Endometrium (tissue), 2 donors: ENCODE results near the gene VPS51.

Source experiments
- FAIRE-seq: peaks from 2 replicates; lab custom pipeline; 2012; peaks lifted over from hg19 to GRCh38; lab: Jason Lieb, UNC
- donor health status: control.
- donor health status: control.

VPS51 gene

GRCh38 chr11:65072631-65072966 lies 23.4 kb upstream of the VPS51 start:
- FAIRE-seq: no peak

GRCh38 chr11:65077451-65077850 lies 18.6 kb upstream of the VPS51 start:
- no peak for FAIRE-seq

GRCh38 chr11:65078151-65078550 lies 17.9 kb upstream of the VPS51 start:
- no peak for FAIRE-seq

- FAIRE-seq: no peak
Measured at GRCh38 chr11:65078786-65079342, 17.1 kb upstream of the VPS51 start.

- no peak for FAIRE-seq
Measured at GRCh38 chr11:65083134-65083833, 12.7 kb upstream of the VPS51 start.

- FAIRE-seq: peak; percentile 82
Measured at GRCh38 chr11:65083834-65084597, 12.0 kb upstream of the VPS51 start, which contains the start of the genes CDCA5 and ZFPL1. CDCA5 (minus strand) TSS chr11:65084040; CDS start chr11:65083978, 62 bp downstream. ZFPL1 (plus strand) TSS chr11:65084222; CDS start chr11:65084699, 477 bp downstream.

- no peak for FAIRE-seq
Measured at GRCh38 chr11:65084598-65085375, 11.2 kb upstream of the VPS51 start.

GRCh38 chr11:65085446-65085845 lies 10.6 kb upstream of the VPS51 start:
- FAIRE-seq: no peak

GRCh38 chr11:65086809-65087208 lies 9.2 kb upstream of the VPS51 start:
- FAIRE-seq: no peak

GRCh38 chr11:65087216-65087615 lies 8.8 kb upstream of the VPS51 start:
- no peak for FAIRE-seq

- FAIRE-seq: no peak
Measured at GRCh38 chr11:65087827-65088226, 8.2 kb upstream of the VPS51 start.

GRCh38 chr11:65089621-65090020 lies 6.4 kb upstream of the VPS51 start:
- no peak for FAIRE-seq

GRCh38 chr11:65090628-65091027 lies 5.4 kb upstream of the VPS51 start:
- FAIRE-seq: no peak

GRCh38 chr11:65095427-65095826 lies 587 bp upstream of the VPS51 start:
- no peak for FAIRE-seq

- no peak for FAIRE-seq
Measured at GRCh38 chr11:65096926-65097325, 912 bp downstream of the VPS51 start.

- no peak for FAIRE-seq
Measured at GRCh38 chr11:65100674-65101350, 4.8 kb downstream of the VPS51 start.

- no peak for FAIRE-seq
Measured at GRCh38 chr11:65102142-65103095, 6.4 kb downstream of the VPS51 start.

- FAIRE-seq: no peak
Measured at GRCh38 chr11:65103476-65103875, 7.5 kb downstream of the VPS51 start.

- FAIRE-seq: no peak
Measured at GRCh38 chr11:65104628-65105027, 8.6 kb downstream of the VPS51 start.

GRCh38 chr11:65107078-65107477 lies 11.1 kb downstream of the VPS51 start:
- FAIRE-seq: no peak
